Kidney epithelial cell (primary cell): Measurements from ENCODE around the gene TSPOAP1. TPM values are rescaled to one million over a fixed set of nuclear protein-coding genes. Genes with fewer than 3 reads are reported as not detected.

Source experiments
- DNase-seq: peaks from one replicate; pipeline ENCODE4 v3.0.0-alpha.2; 2010; ENCODE audit warnings: low read depth
- H3K27me3 ChIP-seq: 2 replicates; pipeline ENCODE4 v1.6.0; 2011; ENCODE audit warnings: low read length; ENCODE audit not compliant: control insufficient read depth, insufficient read depth
- H3K36me3 ChIP-seq: 2 replicates; pipeline ENCODE4 v1.5.1; 2011; ENCODE audit warnings: low read length; ENCODE audit not compliant: control insufficient read depth, insufficient read depth
- H3K4me3 ChIP-seq: 2 replicates; pipeline ENCODE4 v1.5.1; 2011; ENCODE audit warnings: low read depth, mild to moderate bottlenecking, control low read depth, low read length
- CTCF ChIP-seq: IDR thresholded peaks from 2 replicates; pipeline ENCODE4 v1.5.1; 2011; ENCODE audit warnings: mild to moderate bottlenecking, moderate library complexity, low read length, control low read depth, inconsistent platforms; ENCODE audit not compliant: insufficient read depth, poor library complexity, severe bottlenecking
- total RNA-seq: library from RNA; depleted of rRNA; stranded (reverse); fragments of >200 nt; gene quantifications from 2 replicates; pipeline ENCODE4 v1.2.3, GENCODE V29; 2015

TSPOAP1 gene
- total RNA-seq, 1 donor from 2014 or later, result 9.4 TPM

GRCh38 chr17:58364270-58364942 lies 35.8 kb upstream of the TSPOAP1 start:
- Histone ChIP-seq H3K27me3 (no peaks in the 10 kb centered on the region), H3K4me3 (no peak overlapping the region), H3K36me3 (no peaks in the 10 kb centered on the region)
- TF ChIP-seq CTCF, result no peak
- DNase-seq, result no peak

GRCh38 chr17:58363457-58364185 lies 35.0 kb upstream of the TSPOAP1 start:
- DNase-seq, result no peak
- H3K36me3 ChIP-seq, result no peaks in the 10 kb centered on the region
- no peak overlapping the region for H3K4me3 ChIP-seq
- TF ChIP-seq CTCF, result no peak
- H3K27me3 ChIP-seq, result no peaks in the 10 kb centered on the region

DNA sequence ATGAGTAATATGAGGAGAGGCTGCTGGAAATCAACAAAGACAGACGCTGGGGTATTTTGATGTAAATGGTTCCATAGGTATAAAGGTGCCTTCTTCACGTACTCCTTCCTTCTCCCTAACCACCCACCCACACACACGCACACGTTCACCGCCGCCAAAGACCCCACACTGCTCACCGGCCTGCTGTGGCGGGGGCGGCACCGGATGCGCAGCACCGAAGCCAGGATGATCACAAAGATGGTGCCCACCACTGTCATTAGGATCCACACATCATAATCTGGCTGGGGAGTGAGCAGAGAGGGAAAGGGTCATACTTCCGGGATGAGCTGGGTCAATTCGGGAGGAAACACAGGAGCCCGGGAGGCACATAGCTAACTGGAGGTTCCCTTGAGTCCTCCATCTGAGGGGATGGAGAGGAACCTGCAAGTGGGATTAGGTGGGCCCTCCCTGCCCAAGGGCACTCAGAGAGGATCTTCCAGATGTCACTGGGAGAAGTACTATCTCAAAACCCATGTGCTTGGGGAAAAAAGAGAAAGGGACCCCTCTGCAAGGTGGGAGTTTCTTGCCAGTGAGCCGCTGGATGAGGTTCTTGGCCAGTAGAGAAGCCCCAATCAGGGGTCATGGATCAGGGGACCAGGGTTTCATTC lies 33.9 kb upstream of the TSPOAP1 start:
- no peak for TF ChIP-seq CTCF
- no peak for DNase-seq
- Histone ChIP-seq H3K27me3 (no peaks in the 10 kb centered on the region), H3K4me3 (no peak overlapping the region), H3K36me3 (no peaks in the 10 kb centered on the region)

DNA sequence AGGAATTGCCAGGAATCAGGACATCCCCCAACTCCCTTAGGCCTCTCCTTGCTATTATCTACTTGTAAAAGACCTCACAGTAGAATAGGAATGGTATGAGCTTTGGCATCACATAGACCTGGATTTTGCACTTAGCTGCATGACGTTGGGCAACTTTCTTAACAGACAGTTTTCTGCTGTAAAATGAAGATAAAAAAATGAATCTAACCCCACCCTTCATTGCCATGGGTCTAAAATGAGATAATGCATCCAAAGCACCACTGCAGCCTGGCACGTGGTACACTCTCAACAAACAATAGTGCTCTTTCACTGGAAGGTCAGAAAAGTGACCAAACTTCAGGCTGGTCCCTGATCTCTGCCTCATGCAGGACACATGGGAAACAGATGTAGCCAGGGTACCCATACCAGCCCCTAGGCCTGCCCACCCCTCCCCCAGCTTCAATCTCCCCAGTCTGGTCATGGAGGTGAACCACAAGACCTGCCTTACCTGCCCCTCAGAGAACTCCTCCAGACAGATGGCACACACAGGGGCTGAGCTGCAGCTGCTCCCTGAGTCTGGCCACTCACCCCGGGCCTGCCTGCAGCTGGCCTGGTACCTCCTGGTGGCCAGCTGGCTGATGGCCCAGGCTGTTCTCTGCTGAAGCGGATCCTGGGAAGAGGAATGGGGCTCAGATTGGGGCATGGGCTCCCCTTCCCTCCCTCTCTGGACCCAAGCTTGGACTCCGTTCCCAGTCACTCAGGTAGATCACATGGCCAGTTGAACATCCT lies 31.9 kb upstream of the TSPOAP1 start:
- Histone ChIP-seq H3K27me3 (no peaks in the 10 kb centered on the region), H3K36me3 (no peaks in the 10 kb centered on the region), H3K4me3 (no peak overlapping the region)
- no peak for DNase-seq
- no peak for TF ChIP-seq CTCF

DNA sequence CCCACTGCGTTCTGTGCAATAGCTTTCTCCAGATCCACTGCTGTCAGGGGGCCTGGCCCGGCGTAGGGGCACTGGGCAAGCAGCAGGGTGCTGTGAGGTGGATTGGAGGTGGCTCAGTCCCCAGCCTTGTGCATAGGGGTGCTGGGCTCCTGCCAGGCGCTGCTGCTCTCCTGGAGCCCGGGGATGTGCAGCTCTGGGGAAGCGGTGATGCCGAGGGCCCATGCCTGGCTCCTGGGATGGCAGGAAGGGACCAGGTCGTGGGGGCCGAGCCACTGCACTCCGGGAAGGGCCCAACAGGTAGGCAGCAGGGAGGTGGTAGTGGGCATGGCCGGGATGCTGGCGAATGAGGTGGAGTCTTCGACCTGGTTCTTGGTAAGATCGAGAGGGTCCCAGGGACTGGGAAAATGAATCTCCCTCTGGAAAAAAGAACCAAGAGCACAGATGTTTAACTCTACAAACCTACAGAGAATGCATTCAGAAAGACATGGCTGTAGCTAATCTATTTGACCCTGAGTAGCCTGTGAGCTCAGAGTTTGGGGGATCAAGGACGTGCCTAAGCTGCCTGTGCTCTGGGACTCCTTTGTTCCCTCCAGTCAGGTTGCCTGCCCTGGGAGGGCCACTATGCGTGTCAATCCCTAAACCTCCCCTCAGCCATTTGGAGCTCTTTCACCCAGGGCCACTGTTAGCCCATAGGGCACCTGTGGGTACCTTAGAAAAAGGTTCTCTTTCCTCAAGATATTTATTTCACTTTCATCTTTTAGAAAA lies 30.0 kb upstream of the TSPOAP1 start:
- H3K36me3 ChIP-seq, result no peaks in the 10 kb centered on the region
- DNase-seq, result no peak
- TF ChIP-seq CTCF, result no peak
- no peak overlapping the region for H3K4me3 ChIP-seq
- no peaks in the 10 kb centered on the region for H3K27me3 ChIP-seq
